ENCODE measurements around the gene FTH1.

GRCh38 chr11:61922539-61922938 is 44.9 kb downstream of the FTH1 start:
- TF ChIP-seq POLR2A (IDR thresholded peaks at IDR 0.05; ENCODE audit: low read depth, low read length) (no peak), POLR2AphosphoS5 (IDR thresholded peaks at IDR 0.05; ENCODE audit: low read depth, low read length) (no peak), SPI1 (IDR thresholded peaks at IDR 0.05; ENCODE audit: low read depth, low read length) (no peak), TAF1 (IDR thresholded peaks at IDR 0.05; ENCODE audit: low read depth, low read length) (no peak)

Data from GM12891 (cell line).